Astrocyte (in vitro differentiated cells and primary cell): ENCODE measurements around the gene DAG1. TPM values are rescaled to one million over a fixed set of nuclear protein-coding genes. Genes with fewer than 3 reads are reported as not detected.

Experiments used
- DNase-seq: peaks from one replicate; pipeline ENCODE4 v3.0.0-alpha.2; 2010; ENCODE audit warnings: low read depth
- FAIRE-seq: peaks from 2 replicates; lab custom pipeline; 2011; peaks lifted over from hg19 to GRCh38; lab: Jason Lieb, UNC
- H2AFZ ChIP-seq: 2 replicates; pipeline ENCODE4 v1.6.0; 2012; ENCODE audit warnings: low read depth, low read length, inconsistent platforms
- H3K27ac ChIP-seq: 2 replicates; pipeline ENCODE4 v1.5.1; 2011; ENCODE audit warnings: low read depth, low read length, inconsistent platforms
- H3K27me3 ChIP-seq: 2 replicates; pipeline ENCODE4 v1.6.0; 2011; ENCODE audit warnings: low read length, inconsistent platforms; ENCODE audit not compliant: insufficient read depth
- H3K36me3 ChIP-seq: 2 replicates; pipeline ENCODE4 v1.5.1; 2011; ENCODE audit warnings: low read length, inconsistent platforms; ENCODE audit not compliant: insufficient read depth
- H3K4me1 ChIP-seq: 2 replicates; pipeline ENCODE4 v1.5.1; 2011; ENCODE audit warnings: low read length, inconsistent platforms; ENCODE audit not compliant: insufficient read depth
- H3K4me2 ChIP-seq: 2 replicates; pipeline ENCODE4 v1.6.0; 2012; ENCODE audit warnings: low read length, inconsistent platforms
- H3K4me3 ChIP-seq: 2 replicates; pipeline ENCODE4 v1.5.1; 2011; ENCODE audit warnings: low read depth, mild to moderate bottlenecking, low read length, inconsistent platforms; ENCODE audit not compliant: insufficient read depth
- H3K79me2 ChIP-seq: 2 replicates; pipeline ENCODE4 v1.6.0; 2012; ENCODE audit warnings: mild to moderate bottlenecking, low read length, inconsistent platforms; ENCODE audit not compliant: insufficient read depth
- H3K9ac ChIP-seq: 2 replicates; pipeline ENCODE4 v1.6.0; 2012; ENCODE audit warnings: mild to moderate bottlenecking, low read length, inconsistent platforms
- H3K9me3 ChIP-seq: 2 replicates; pipeline ENCODE4 v1.5.1; 2012; ENCODE audit warnings: low read depth, mild to moderate bottlenecking, low read length, inconsistent platforms; ENCODE audit not compliant: insufficient read depth
- H4K20me1 ChIP-seq: 2 replicates; pipeline ENCODE4 v1.6.0; 2012; ENCODE audit warnings: low read length, inconsistent platforms; ENCODE audit not compliant: insufficient read depth
- H3K27ac Mint-ChIP-seq: one replicate; pipeline ENCODE4 v1.8.0; 2021; ENCODE audit warnings: mild to moderate bottlenecking, mixed read lengths; ENCODE audit not compliant: unreplicated experiment
- H3K27me3 Mint-ChIP-seq: one replicate; pipeline ENCODE4 v1.8.0; 2021; ENCODE audit warnings: low read depth, mixed read lengths; ENCODE audit not compliant: unreplicated experiment
- H3K36me3 Mint-ChIP-seq: one replicate; pipeline ENCODE4 v1.8.0; 2021; ENCODE audit warnings: low read depth, mixed read lengths; ENCODE audit not compliant: unreplicated experiment
- H3K4me1 Mint-ChIP-seq: one replicate; pipeline ENCODE4 v1.8.0; 2021; ENCODE audit warnings: low read depth, mixed read lengths; ENCODE audit not compliant: unreplicated experiment
- H3K4me3 Mint-ChIP-seq: one replicate; pipeline ENCODE4 v1.8.0; 2021; ENCODE audit warnings: mild to moderate bottlenecking, moderate library complexity, mixed read lengths; ENCODE audit not compliant: unreplicated experiment
- H3K9me3 Mint-ChIP-seq: one replicate; pipeline ENCODE4 v1.8.0; 2021; ENCODE audit warnings: mild to moderate bottlenecking, mixed read lengths; ENCODE audit not compliant: unreplicated experiment
- CTCF ChIP-seq: IDR thresholded peaks from 2 replicates; pipeline ENCODE4 v1.5.1; 2011; ENCODE audit warnings: low read depth, mild to moderate bottlenecking, inconsistent platforms, low read length, moderate library complexity; ENCODE audit not compliant: insufficient read depth
- EZH2 ChIP-seq: IDR thresholded peaks from 2 replicates; pipeline ENCODE4 v1.6.1; 2012; ENCODE audit warnings: mild to moderate bottlenecking, low read length, inconsistent platforms; ENCODE audit not compliant: insufficient read depth
- total RNA-seq: library from RNA; stranded (reverse); gene quantifications from 2 replicates; pipeline ENCODE4 v1.2.1, GENCODE V29; 2021

The DAG1 gene
- total RNA-seq, 1 donor from 2014 or later, result 84.3 TPM

- Histone ChIP-seq H4K20me1 (peaks cover 3% of the 10 kb centered on the region), H3K4me1 (no peaks in the 10 kb centered on the region), H3K4me2 (no peak overlapping the region), H3K27me3 (no peaks in the 10 kb centered on the region), H3K9me3 (no peaks in the 10 kb centered on the region), H3K36me3 (peaks cover 8% of the 10 kb centered on the region), H3K4me3 (no peak overlapping the region), H2AFZ (no peak overlapping the region), H3K79me2 (peaks cover 4% of the 10 kb centered on the region), H3K9ac (no peak overlapping the region), H3K27ac (no peak overlapping the region)
- H3K4me3 Mint-ChIP-seq, result no peak overlapping the region
- no peaks in the 10 kb centered on the region for H3K9me3 Mint-ChIP-seq
- no peak for TF ChIP-seq EZH2
- TF ChIP-seq CTCF, result no peak
- FAIRE-seq (no peak), DNase-seq (no peak)
- no peak overlapping the region for H3K27ac Mint-ChIP-seq
- H3K27me3 Mint-ChIP-seq, result no peaks in the 10 kb centered on the region
- peaks cover 7% of the 10 kb centered on the region for H3K36me3 Mint-ChIP-seq
- no peaks in the 10 kb centered on the region for H3K4me1 Mint-ChIP-seq
Measured at GRCh38 chr3:49506906-49507305, 36.8 kb downstream of the DAG1 start.

- Mint-ChIP-seq H3K36me3 (peaks cover 8% of the 10 kb centered on the region), H3K27me3 (no peaks in the 10 kb centered on the region), H3K4me3 (no peak overlapping the region), H3K4me1 (no peaks in the 10 kb centered on the region), H3K9me3 (no peaks in the 10 kb centered on the region), H3K27ac (no peak overlapping the region)
- TF ChIP-seq EZH2 (no peak), CTCF (no peak)
- Histone ChIP-seq H3K36me3 (peaks cover 8% of the 10 kb centered on the region), H3K9me3 (no peaks in the 10 kb centered on the region), H2AFZ (no peak overlapping the region), H3K79me2 (no peaks in the 10 kb centered on the region), H3K4me2 (no peak overlapping the region), H3K27ac (no peak overlapping the region), H3K9ac (no peak overlapping the region), H3K4me1 (no peaks in the 10 kb centered on the region), H3K4me3 (no peak overlapping the region), H4K20me1 (peaks cover 7% of the 10 kb centered on the region), H3K27me3 (no peaks in the 10 kb centered on the region)
- FAIRE-seq (no peak), DNase-seq (no peak)
Measured at GRCh38 chr3:49509028-49509561, 39.0 kb downstream of the DAG1 start.

- H3K27ac ChIP-seq, result no peak overlapping the region
- no peaks in the 10 kb centered on the region for H3K9me3 ChIP-seq
- H3K36me3 ChIP-seq, result peaks cover 12% of the 10 kb centered on the region
- H2AFZ ChIP-seq, result no peak overlapping the region
- no peak overlapping the region for H3K4me2 ChIP-seq
- Mint-ChIP-seq H3K9me3 (no peaks in the 10 kb centered on the region), H3K4me1 (no peaks in the 10 kb centered on the region), H3K36me3 (peaks cover 8% of the 10 kb centered on the region), H3K27ac (no peak overlapping the region), H3K27me3 (no peaks in the 10 kb centered on the region), H3K4me3 (no peak overlapping the region)
- no peaks in the 10 kb centered on the region for H3K4me1 ChIP-seq
- peaks cover 7% of the 10 kb centered on the region for H4K20me1 ChIP-seq
- TF ChIP-seq CTCF (no peak), EZH2 (no peak)
- FAIRE-seq, result no peak
- no peak for DNase-seq
- H3K4me3 ChIP-seq, result no peak overlapping the region
- H3K9ac ChIP-seq, result no peak overlapping the region
- no peaks in the 10 kb centered on the region for H3K27me3 ChIP-seq
- H3K79me2 ChIP-seq, result no peaks in the 10 kb centered on the region
Measured at GRCh38 chr3:49511639-49512038, 41.6 kb downstream of the DAG1 start.
